ENCODE results near the gene FEM1A.
"Not testable (repeated sequence)": the region's sequence is repeated elsewhere in the genome, so short reads cannot be mapped to it uniquely, and the experiment has no call there.

FEM1A gene

GRCh38 chr19:4793278-4793677, 1.7 kb downstream of the FEM1A start:
- DNase-seq (ENCODE audit: low read depth); H3K4me3 ChIP-seq (ENCODE audit: low read length): not testable (repeated sequence)

GRCh38 chr19:4794971-4795370, 3.4 kb downstream of the FEM1A start:
- DNase-seq (ENCODE audit: low read depth) = no peak
- no peak overlapping the region for H3K4me3 ChIP-seq (ENCODE audit: low read length)
- no peak for TF ChIP-seq CTCF (conservative IDR thresholded peaks at IDR 0.05; ENCODE audit: low read depth, low read length)

- H3K4me3 ChIP-seq (ENCODE audit: low read length) = no peak overlapping the region
- no peak for TF ChIP-seq CTCF (conservative IDR thresholded peaks at IDR 0.05; ENCODE audit: low read depth, low read length)
- DNase-seq (ENCODE audit: low read depth) = no peak
Observed at GRCh38 chr19:4795400-4795799, 3.9 kb downstream of the FEM1A start.

GRCh38 chr19:4800591-4801081, 9.1 kb downstream of the FEM1A start:
- no peak overlapping the region for H3K4me3 ChIP-seq (ENCODE audit: low read length)
- TF ChIP-seq CTCF (conservative IDR thresholded peaks at IDR 0.05; ENCODE audit: low read depth, low read length) = no peak
- no peak for DNase-seq (ENCODE audit: low read depth)

- no peak for TF ChIP-seq CTCF (conservative IDR thresholded peaks at IDR 0.05; ENCODE audit: low read depth, low read length)
- H3K4me3 ChIP-seq (ENCODE audit: low read length) = no peak overlapping the region
- no peak for DNase-seq (ENCODE audit: low read depth)
Observed at GRCh38 chr19:4801085-4801619, 9.6 kb downstream of the FEM1A start.

- TF ChIP-seq CTCF (conservative IDR thresholded peaks at IDR 0.05; ENCODE audit: low read depth, low read length) = no peak
- no peak for DNase-seq (ENCODE audit: low read depth)
- H3K4me3 ChIP-seq (ENCODE audit: low read length) = no peak overlapping the region
Observed at GRCh38 chr19:4802711-4803110, 11.2 kb downstream of the FEM1A start.

- peak; percentile 83 for TF ChIP-seq CTCF (conservative IDR thresholded peaks at IDR 0.05; ENCODE audit: low read depth, low read length)
- DNase-seq (ENCODE audit: low read depth) = no peak
- no peak overlapping the region for H3K4me3 ChIP-seq (ENCODE audit: low read length)
Observed at GRCh38 chr19:4803736-4804695, 12.5 kb downstream of the FEM1A start.

- not testable (repeated sequence) for H3K4me3 ChIP-seq (ENCODE audit: low read length); DNase-seq (ENCODE audit: low read depth)
Observed at GRCh38 chr19:4805140-4805539, 13.6 kb downstream of the FEM1A start.

Data from retinal pigment epithelial cell (primary cell).